ENCODE results near the gene OR14I1.
"Not testable (repeated sequence)": the region's sequence is repeated elsewhere in the genome, so short reads cannot be mapped to it uniquely, and the experiment has no call there.

Gene OR14I1

GRCh38 chr1:248686815-248687214, 15.8 kb downstream of the OR14I1 start:
- DNase-seq (ENCODE audit: low spot score): no peak

GRCh38 chr1:248681651-248682050, 20.9 kb downstream of the OR14I1 start:
- DNase-seq (ENCODE audit: low spot score): no peak

- DNase-seq (ENCODE audit: low spot score): no peak
Observed at GRCh38 chr1:248670003-248670402, 32.6 kb downstream of the OR14I1 start.

- not testable (repeated sequence) for DNase-seq (ENCODE audit: low spot score)
Observed at GRCh38 chr1:248663453-248664328, 38.9 kb downstream of the OR14I1 start.

- not testable (repeated sequence) for DNase-seq (ENCODE audit: low spot score)
Observed at GRCh38 chr1:248656797-248657196, 45.8 kb downstream of the OR14I1 start.

- DNase-seq (ENCODE audit: low spot score): not testable (repeated sequence)
Observed at GRCh38 chr1:248655354-248655753, 47.2 kb downstream of the OR14I1 start, which contains the start of gene OR2T27. Gene OR2T27, minus strand, starts transcription at chr1:248655528. Its CDS starts 4,644 bp downstream, at chr1:248650884.

Measured in AG08396 (cell line).